UCSD-AML1 (cell line): Measurements from ENCODE around the gene FAM234A.
"Not testable (repeated sequence)": the region's sequence is repeated elsewhere in the genome, so short reads cannot be mapped to it uniquely, and the experiment has no call there.

Experiments
- DNase-seq: peaks from one replicate; lab custom pipeline; 2025; ENCODE audit not compliant: unreplicated experiment; lab: John Stamatoyannopoulos, UW

The FAM234A gene

DNA sequence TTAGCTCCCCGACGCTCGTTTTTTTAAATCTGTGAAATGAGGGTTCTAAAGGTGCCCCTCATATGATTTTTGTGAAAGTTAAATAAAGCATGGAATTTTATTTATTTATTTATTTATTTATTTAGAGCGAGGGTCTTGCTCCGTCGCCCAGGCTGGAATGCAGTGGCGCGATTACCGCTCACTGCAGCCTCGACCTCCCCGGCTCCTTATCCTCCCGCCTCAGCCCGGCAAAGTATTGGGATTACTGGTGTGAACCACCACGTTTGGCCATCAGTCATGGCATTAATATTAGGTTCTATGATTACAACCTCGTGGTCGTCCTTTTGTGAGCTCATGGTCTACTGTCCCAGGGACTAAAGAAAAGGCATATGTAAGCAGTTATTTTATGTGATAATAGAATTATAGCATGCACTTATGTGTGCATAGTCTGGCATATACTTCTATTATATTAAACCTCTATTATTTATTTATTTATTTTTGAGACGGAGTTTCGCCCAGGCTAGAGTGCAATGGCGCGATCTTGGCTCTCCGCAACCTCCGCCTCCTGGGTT is 4.8 kb upstream of the FAM234A start:
- DNase-seq, result no peak

DNA sequence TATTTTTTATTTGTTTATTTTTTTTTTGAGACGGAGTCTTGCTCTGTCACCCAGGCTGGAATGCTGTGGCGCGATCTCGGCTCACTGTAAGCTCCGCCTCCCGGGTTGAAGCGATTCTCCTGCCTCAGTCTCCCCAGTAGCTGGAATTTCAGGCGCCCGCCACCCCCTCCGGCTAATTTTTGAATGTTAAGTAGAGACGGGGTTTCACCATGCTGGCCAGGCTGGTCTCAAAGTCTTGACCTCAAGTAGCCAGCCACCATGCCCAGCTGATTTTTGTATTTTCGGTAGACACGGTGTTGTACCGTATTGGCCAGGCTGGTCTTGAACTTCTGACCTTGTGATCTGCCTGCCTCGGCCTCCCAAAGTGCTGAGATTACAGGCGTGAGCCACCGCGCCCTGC is 4.3 kb upstream of the FAM234A start:
- not testable (repeated sequence) for DNase-seq

DNA sequence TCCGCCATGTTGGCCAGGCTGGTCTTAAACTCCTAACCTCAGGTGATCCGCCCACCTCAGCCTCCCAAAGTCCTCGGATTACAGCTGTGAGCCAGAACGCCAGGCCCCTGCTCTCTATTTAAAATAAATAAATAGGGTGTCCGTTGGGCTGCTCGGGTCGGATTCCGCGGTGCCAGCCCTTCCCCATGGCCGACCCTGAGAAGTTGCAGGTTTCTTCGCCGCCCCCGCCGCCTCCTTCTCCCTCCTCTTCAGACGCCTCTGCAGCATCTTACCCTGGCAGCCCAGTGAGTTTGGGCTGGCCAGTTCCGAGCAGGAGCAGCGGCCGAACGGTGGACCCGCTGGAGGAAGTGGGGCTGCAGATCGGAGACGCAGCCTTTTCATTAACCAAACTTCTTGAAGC is 3.7 kb upstream of the FAM234A start:
- DNase-seq, result no peak

DNA sequence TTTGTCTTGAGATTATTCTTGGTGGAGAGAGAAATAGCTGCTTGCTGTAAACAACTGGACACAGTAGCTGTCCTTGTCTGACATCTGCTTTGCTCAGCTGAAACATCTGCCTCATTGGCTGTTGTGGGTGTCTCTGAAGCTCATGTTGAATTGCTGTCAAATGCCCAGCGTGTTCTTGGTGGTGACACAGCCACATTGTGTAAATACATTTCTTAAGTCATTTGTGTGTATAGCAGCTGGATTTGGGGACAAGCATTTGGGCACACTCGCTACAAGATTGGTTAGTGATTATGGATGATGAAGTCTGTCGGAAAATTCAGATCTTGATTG is 5.3 kb downstream of the FAM234A start:
- DNase-seq, result no peak

DNA sequence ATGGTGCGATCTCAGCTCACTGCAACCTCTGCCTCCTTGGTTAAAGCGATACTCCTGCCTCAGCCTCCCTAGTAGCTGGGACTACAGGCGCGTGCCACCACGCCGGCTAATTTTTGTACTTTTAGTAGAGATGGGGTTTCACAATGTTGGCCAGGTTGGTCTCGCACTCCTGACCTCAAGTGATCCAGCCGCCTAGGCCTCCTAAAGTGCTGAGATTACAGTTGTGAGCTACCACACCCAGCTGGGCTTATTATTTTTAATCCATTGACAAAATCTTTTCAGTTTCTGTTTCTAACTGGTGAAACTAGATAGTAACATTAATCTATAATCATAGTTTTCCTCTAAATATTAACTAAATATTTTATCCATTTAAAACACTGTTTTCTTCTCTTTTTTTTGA is 5.9 kb downstream of the FAM234A start:
- no peak for DNase-seq

DNA sequence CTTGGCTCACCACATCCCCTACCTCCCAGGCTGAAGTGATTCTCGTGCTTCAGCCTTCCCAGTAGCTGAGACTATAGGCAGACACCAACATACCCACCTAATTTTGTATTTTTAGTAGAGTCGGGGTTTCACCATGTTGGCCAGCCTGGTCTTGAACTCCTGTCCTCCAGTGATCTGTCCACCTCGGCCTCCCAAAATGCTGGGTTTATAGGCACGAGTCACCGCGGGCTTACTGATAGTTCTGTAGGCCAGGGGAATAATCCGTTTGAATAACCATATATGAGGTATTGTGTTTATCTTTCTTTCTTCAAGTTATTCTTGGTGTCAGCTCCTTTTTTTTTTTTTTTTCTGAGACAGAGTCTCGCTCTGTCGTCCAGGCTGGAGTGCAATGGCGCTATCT is 7.7 kb downstream of the FAM234A start:
- no peak for DNase-seq

DNA sequence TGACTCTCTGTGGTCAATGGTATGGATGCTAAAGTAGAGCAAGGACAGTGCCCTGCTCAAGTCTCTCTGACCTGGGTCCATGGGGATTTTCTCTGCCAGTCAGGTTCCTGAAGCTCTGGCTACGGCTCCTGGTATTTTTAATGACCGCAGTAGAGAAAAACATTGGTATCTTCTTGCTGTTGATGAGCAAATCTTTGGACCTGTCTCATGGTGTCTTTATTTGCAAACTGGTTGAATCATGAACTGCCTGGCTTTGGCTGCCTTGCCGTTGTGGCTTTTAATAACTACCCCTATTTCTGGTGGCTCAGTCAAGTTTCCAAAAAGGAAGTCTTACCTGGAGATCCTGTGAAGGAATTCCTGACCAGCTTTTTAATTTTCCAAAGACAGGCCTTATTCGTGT is 8.7 kb downstream of the FAM234A start:
- no peak for DNase-seq

DNA sequence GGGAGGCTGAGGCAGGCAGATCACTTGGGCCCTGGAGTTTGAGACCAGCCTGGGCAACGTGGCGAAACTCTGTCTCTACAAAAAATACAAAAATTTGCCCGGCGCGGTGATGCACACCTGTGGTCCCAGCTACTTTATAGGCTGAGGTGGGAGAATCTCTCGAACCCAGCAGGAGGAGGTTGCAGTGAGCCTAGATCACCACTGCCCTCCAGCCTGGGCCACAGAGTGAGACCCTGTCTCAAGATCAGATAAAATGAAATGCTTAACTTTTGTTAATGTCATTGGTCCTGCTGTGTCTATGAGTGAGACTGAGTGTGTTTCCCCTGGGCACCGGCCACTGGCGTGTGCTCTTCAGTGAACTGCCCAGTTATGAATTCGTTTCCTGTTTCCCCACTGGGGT is 10.5 kb downstream of the FAM234A start:
- DNase-seq, result no peak

DNA sequence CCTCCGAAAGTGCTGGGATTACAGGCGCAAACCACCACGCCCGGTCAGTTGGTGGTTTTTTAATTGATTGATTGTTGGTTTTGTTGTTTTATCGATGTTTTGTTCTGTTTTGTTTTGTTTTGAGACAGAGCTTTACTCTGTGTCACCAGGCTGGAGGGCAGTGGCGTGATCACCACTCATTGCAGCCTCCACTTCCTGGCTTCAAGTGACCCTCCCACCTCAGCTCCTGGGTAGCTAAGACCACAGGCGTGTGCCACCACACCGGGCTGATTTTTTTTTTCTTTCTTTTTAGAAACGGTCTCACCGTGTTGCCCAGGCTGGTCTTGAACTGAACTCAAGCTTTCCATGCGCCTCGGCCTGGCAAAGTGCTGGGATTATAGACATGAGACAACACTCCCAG is 12.4 kb downstream of the FAM234A start:
- no peak for DNase-seq

DNA sequence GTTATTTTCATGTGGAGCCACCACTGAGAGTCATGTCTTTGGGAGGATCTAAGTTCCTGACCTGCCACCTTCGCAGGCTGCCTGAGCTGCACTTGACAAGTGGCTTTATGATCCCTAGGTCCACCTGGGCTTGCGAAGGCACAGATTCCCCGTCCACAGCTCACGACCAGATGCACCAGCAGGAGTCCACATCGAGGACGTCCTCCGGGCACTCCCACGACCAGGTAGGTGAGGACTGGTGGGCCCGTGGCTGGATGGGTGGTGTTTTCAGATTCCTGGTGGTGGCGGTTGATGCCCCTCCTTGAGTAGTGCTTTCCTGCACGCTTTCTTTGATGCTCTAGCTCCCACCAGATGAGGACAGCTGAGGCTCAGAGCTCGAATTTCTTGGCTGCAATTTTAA is 14.8 kb downstream of the FAM234A start:
- no peak for DNase-seq

DNA sequence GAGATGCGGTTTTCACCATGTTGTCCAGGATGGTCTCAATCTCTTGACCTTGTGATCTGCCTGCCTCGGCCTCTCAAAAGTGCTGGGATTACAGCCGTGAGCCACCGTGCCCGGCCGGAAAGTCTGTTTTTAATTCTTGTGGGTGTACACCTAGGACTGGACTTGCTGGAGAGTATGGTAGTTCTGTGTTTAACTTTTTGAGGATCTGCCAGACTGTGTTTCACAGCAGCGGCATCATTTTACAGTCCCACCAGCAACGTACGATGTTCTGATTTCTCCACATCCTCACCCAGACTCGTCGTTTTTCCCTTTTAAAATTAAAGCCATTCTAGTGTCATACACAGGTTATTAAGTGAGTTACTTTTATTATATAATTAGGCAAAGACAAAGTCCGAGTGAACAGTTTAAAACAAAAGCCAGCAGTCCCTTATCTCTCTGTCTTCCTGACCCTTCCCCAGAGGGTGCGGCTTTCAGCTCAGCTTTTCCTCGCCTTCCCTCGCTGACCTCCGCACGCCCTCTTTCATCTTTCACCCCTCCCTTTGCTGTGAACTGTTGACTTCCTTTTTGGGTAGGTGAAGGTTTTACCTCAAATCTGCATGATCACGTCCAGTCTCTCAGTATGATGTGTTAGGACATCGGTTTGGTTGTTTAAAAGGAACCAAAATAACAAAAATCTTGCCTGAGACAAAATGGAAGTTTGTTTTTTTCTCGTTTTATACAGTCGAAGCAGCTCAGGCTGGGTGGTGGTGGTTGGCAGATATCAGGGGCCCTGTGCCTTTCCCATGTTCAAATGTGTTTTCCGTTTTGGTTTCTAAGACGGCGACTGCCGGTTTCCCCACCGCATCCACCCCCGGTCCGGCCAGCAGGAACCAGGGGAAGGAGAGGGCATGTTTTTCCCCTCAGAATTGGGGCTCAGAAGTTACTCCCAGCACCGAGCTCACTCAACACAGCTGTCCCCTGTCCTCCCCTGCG is 18.0 kb downstream of the FAM234A start:
- peak; percentile 45 for DNase-seq

DNA sequence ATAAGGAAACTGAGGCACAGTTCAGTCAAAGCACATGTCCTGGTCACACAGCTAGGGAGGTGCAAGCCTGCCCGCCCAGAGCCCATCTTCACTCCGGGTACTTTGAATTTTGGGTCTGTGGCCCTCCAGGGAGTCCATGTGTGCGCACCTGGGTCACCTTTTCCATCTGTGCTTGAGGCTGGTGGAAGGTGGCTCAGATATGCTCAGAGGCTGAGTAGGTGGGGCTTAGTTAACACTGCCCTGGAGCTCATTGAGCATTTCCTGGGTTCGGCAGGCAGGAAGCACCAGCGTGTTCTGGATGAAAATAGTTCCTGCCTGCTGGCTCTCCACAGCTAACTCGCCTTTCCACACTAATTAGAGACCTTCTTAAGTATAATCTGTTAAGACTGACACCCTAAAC is 19.2 kb downstream of the FAM234A start:
- DNase-seq, result peak; percentile 37

DNA sequence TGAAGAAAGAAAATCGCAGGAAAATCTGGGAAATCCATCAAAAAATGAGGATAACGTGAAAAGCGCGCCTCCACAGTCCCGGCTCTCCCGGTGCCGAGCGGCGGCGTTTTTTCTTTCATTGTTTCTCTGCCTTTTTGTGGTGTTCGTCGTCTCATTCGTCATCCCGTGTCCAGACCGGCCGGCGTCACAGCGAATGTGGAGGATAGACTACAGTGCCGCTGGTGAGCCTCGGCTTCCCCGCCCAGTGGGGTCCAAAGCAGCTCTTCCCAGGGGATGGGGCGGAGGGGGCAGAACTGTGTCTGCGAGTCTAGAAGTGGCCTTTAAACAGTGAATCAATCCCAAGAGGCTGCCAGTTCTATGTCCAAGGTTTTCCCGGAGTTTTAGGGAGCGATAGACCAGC is 19.8 kb downstream of the FAM234A start:
- no peak for DNase-seq

DNA sequence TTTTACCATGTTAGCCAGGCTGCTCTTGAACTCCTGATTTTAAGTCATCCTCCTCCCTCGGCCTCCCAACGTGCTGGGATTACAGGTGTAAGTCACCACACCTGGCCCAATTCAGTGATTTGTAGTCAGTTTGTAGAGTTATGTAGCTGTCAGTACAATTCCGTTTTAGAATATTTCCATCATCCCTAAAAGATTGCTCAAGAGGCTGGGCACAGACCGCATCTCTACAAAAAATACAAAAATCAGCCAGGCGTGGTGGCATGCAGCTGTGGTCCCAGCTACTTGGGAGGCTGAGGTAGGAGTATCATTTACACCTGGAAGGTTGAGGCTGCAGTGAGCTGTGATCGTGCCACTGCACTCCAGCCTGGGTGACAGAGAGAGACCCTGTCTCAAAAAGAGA is 20.6 kb downstream of the FAM234A start:
- no peak for DNase-seq

DNA sequence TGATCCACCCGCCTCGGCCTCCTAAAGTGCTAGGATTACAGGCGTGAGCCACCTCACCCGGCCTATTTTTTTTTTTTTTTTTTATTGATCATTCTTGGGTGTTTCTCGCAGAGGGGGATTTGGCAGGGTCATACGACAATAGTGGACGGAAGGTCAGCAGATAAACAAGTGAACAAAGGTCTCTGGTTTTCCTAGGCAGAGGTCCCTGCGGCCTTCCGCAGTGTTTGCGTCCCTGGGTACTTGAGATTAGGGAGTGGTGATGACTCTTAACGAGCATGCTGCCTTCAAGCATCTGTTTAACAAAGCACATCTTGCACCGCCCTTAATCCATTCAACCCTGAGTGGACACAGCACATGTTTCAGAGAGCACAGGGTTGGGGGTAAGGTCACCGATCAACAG is 23.5 kb downstream of the FAM234A start:
- not testable (repeated sequence) for DNase-seq

DNA sequence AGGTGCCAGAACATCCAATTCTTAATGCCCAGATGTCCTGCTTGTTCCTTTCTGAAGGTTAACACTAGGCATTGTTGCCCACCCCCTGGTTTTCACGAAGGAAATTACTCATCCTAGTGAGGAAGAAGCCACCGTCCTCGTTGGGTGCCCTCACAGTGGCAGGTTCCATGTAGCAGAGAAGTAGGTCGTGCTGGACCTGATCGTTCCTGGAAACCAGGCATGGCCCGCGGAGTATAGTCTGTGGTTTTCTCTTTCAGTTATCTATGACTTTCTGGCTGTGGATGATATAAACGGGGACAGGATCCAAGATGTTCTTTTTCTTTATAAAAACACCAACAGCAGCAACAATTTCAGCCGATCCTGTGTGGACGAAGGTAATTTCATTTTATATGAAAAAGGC is 24.6 kb downstream of the FAM234A start:
- no peak for DNase-seq

DNA sequence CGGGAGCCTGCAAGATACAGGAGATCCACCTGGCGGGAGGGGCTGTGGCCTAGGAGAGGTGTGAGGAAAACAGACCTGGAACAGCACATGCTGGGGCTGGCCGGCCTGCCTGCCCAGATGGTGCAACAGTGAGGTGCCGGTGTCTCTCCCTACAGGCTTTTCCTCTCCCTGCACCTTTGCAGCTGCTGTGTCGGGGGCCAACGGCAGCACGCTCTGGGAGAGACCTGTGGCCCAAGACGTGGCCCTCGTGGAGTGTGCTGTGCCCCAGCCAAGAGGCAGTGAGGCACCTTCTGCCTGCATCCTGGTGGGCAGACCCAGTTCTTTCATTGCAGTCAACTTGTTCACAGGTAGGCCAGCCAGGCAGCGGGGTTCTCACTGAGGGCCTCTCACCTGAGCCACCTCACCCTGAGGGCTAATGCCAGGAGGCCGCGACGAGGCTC is 25.2 kb downstream of the FAM234A start:
- DNase-seq, result no peak

DNA sequence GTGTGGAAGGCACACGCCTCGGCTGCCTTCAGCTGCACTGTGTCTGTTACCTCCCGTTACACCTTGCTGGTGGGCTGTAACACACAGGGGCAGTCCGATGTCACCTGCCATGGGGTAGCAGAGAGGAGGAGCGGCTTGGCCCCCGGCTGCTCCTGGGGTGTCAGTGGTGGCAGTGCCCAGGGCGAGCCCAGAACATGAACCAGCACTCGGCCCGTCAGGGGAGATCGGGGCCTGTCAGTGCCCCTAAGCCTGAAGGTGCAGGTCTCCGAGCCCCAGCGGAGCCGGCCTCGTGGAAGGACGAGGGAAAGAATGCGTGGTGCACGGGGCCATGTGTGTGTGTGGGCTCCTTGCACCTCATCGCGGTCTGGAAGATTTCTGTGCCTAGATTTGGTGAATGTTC is 25.7 kb downstream of the FAM234A start:
- no peak for DNase-seq

DNA sequence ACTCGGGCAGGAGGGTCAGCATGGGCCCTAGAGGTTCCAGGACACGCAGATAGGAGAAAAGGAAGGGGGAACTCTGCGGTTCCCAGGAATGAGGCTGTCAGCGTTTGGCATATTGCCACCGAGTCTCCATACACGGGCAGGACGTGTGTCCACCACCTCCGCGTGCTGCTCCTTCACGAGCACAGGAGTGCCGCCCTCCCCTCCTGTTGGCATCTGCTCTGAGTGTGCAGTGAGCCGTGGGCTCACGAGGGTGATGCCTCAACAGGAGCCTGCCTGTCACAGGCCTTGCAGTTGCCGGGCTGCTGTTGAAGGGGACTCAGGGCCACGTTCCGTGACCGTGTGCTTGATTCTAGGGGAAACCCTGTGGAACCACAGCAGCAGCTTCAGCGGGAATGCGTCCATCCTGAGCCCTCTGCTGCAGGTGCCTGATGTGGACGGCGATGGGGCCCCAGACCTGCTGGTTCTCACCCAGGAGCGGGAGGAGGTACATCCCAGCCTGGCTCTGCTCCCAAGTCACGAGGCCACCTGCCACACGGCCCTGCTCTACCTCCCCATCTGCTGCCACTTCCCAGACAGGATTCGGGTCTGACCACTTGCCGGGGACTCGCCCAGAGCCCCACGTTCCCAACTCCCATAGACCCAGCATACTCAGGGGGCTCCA is 26.5 kb downstream of the FAM234A start:
- DNase-seq, result no peak

DNA sequence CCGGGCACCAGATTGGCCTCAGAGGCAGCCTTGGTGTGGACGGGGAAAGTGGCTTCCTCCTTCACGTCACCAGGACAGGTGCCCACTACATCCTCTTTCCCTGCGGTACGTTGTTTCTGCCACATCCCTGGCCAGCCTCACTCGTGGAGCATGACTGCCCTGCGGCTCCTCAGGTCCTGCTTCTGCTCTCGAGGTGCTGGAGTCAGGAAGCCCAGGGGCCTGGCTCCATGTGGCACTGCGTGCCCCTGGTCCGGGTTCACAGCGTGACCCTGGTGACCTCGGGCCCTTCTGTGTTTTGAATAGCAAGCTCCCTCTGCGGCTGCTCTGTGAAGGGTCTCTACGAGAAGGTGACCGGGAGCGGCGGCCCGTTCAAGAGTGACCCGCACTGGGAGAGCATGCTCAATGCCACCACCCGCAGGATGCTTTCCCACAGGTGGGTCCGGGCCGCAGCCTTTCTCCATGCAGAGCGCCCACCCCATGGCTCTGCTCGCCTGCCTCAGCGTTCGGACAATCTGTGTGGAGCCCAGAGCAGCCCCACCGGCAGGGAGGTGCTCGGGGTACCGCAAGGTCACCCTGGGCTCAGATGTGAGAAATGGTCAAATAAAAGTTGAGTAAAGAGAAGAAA is 27.6 kb downstream of the FAM234A start:
- DNase-seq, result no peak

DNA sequence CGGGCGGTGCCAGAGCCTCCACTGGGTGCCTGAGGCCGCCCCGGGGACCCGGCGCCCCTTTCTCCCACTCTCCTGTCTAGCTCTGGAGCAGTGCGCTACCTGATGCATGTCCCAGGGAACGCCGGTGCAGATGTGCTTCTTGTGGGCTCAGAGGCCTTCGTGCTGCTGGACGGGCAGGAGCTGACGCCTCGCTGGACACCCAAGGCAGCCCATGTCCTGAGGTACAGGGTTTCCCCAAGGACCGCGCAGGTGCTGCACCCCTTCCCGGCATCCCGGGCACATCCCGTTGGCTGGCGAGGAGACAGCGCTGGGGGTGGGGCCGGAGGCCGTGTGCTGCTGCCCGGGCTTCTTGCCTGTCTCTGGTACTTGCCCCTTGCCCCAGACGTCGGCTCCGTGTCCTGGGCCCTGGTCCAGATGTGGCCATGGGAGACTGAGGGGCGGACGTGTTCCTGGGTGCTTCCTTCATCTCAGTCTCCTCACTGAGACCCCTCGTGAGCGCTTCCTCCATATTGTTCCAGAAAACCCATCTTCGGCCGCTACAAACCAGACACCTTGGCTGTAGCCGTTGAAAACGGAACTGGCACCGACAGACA is 28.7 kb downstream of the FAM234A start:
- DNase-seq, result no peak
